ENCODE measurements around the gene NTN4.

DNA sequence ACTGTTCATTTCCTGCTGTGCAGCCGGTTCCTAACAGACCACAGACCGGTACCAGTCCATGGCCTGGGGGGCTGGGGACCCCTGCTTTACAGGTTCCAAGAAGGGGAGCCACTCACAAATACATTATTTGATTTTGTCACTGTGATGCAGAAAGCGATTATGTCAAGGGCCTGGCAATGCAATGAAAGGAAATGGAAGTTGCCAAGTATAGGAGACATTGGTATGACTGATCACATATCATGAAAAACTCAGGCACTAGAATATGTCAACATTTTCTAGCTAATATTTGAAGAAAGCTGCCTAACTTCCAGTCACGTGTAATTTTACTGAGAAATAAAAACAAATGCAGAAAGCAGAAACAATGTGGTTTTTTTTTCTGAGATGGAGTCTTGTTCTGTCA lies 170.4 kb downstream of the NTN4 start:
- TF ChIP-seq EZH2 (IDR thresholded peaks at IDR 0.05; ENCODE audit: insufficient read depth, poor library complexity, severe bottlenecking) (no peak), EZH2phosphoT487 (IDR thresholded peaks at IDR 0.05; ENCODE audit: insufficient read depth, low read depth) (no peak)
